T-helper 17 cell (primary cell): ENCODE results near the gene SUDS3. TPM values are rescaled to one million over a fixed set of nuclear protein-coding genes. Genes with fewer than 3 reads are reported as not detected.

Experiments used
- ATAC-seq: fragments of 150-1000 bp; cut with Tn5 transposase; 2 replicates; pipeline ENCODE4 v1.10.0; 2021; ENCODE audit warnings: mild to moderate bottlenecking, moderate library complexity
- DNase-seq, 3 donors: peaks; one replicate each; pipeline versions ENCODE4 v3.0.0 to v3.0.0-alpha.2; 2020 to 2021
- H3K9me3 ChIP-seq: one replicate; pipeline ENCODE4 v1.7.0; 2013; ENCODE audit warnings: low read length, mild to moderate bottlenecking; ENCODE audit not compliant: control insufficient read depth, poor library complexity, severe bottlenecking
- H3K27ac Mint-ChIP-seq: one replicate; pipeline ENCODE4 v1.8.0; 2022; ENCODE audit warnings: mild to moderate bottlenecking, moderate library complexity, mixed read lengths
- H3K27me3 Mint-ChIP-seq: one replicate; pipeline ENCODE4 v1.8.0; 2022; ENCODE audit warnings: mixed read lengths
- H3K36me3 Mint-ChIP-seq: one replicate; pipeline ENCODE4 v1.8.0; 2022; ENCODE audit warnings: low read depth, mixed read lengths
- H3K4me1 Mint-ChIP-seq: one replicate; pipeline ENCODE4 v1.8.0; 2022; ENCODE audit warnings: mild to moderate bottlenecking, mixed read lengths
- H3K4me3 Mint-ChIP-seq: one replicate; pipeline ENCODE4 v1.8.0; 2022; ENCODE audit warnings: mild to moderate bottlenecking, moderate library complexity, mixed read lengths
- total RNA-seq, 4 donors: library from RNA in 2 of 4; stranded (reverse) in 2 of 4; gene quantifications; one replicate each; pipeline ENCODE4 v1.2.3 and lab custom pipeline; 2022 to 2026

The SUDS3 gene
- total RNA-seq, 2 donors from 2014 or later = 29.8 to 34.9 TPM

DNA sequence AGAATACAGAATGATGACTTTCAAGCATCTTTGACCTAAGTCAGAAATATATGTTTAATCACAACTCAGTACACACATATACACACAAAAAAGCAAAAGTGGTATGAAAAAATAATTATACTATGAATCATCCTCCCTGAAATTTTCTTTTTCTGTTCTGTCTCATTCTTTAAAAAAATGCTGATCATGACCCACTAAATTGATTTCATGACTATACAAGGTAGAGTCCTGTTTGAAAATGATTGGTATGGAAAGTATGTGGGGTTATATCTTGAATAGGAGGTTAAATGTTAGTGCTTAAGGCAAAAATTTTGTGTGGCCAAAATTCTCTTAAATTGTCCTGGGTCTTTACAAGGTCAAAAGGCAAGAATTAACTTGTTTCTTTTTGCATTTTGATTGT, 80.4 kb downstream of the SUDS3 start:
- H3K9me3 ChIP-seq = no peaks in the 10 kb centered on the region
- DNase-seq (no peak), ATAC-seq (no peak)
- no peak overlapping the region for H3K27ac Mint-ChIP-seq
- no peaks in the 10 kb centered on the region for H3K4me1 Mint-ChIP-seq
- no peak overlapping the region for H3K4me3 Mint-ChIP-seq
- no peaks in the 10 kb centered on the region for H3K36me3 Mint-ChIP-seq
- H3K27me3 Mint-ChIP-seq = peaks cover 5% of the 10 kb centered on the region

DNA sequence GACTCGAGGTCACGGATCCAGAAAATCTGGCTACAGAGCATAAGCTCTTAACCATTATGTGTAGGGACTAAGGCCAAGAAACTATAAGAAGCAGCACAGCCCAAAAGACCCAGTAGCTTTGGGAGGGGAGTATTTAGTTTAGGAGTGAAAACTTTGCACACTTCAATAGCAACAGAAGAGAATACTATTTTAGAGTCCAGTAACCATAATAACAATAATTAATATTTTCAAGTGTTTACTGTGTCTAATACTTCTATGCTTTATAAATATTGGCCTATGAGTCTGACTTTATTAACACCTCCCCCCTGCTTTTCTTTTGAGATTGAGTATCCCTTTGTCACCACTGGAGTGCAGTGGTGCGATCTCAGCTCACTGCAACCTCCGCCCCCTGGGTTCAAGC, 82.8 kb downstream of the SUDS3 start:
- H3K36me3 Mint-ChIP-seq = no peaks in the 10 kb centered on the region
- H3K27ac Mint-ChIP-seq = no peak overlapping the region
- H3K4me1 Mint-ChIP-seq = no peaks in the 10 kb centered on the region
- DNase-seq (no peak), ATAC-seq (no peak)
- no peak overlapping the region for H3K4me3 Mint-ChIP-seq
- peaks cover 5% of the 10 kb centered on the region for H3K9me3 ChIP-seq
- H3K27me3 Mint-ChIP-seq = no peaks in the 10 kb centered on the region

DNA sequence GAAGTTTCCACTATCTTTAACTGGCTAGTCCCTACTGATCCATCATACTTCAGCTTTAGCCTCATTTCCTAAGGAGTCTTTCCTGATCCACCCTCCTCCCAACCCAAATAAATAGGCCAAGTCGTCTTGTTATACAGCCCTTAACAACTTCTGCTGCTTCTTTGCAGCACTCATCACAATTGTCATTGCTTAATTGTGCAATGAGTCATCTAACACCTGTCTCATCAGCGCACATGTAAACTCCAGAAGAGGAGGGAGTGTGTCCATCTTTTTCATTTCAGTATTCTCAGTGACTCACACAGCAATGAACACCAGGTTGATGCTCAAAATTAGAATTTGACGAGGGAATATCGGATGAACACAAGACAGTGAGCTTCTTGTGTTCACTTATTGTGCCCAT, 87.3 kb downstream of the SUDS3 start:
- Mint-ChIP-seq H3K4me3 (no peak overlapping the region), H3K4me1 (no peaks in the 10 kb centered on the region), H3K27ac (no peak overlapping the region), H3K27me3 (no peaks in the 10 kb centered on the region), H3K36me3 (no peaks in the 10 kb centered on the region)
- peaks cover 5% of the 10 kb centered on the region for H3K9me3 ChIP-seq
- no peak for DNase-seq
- ATAC-seq = no peak

DNA sequence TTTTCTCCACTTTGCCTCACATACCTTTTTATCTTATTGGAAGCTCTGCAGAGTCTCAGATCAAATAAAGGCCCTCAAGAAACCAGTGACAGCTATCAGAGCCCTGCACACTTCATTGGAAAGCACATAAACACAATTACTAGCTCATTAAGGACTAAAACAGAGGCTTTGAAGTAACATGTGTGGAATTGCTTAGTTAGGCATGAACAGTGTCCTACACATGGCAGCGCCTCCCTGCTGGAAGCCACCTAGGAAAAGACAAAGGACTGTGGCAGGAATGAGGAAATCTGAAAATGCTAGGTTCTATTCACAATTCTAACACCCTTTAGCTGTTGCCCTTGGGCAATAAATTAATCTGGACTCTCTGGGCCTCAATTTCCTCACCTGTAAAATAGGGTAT, 89.4 kb downstream of the SUDS3 start:
- Mint-ChIP-seq H3K36me3 (no peaks in the 10 kb centered on the region), H3K4me3 (no peak overlapping the region), H3K27ac (no peak overlapping the region), H3K4me1 (no peaks in the 10 kb centered on the region), H3K27me3 (no peaks in the 10 kb centered on the region)
- DNase-seq = no peak
- H3K9me3 ChIP-seq = peaks cover 5% of the 10 kb centered on the region
- ATAC-seq = no peak

Other genes with a start within 250 kb of the SUDS3 start
- gene PEBP1, start 240.4 kb upstream of the SUDS3 start, total RNA-seq = 100 to 1,000 TPM; 108 to 113 TPM
- 10 to 100 TPM; 77.8 to 82.2 TPM for gene TAOK3, start 3.6 kb upstream of the SUDS3 start, total RNA-seq